Measurements from ENCODE around the gene MVB12B. TPM values are rescaled to one million over a fixed set of nuclear protein-coding genes. Genes with fewer than 3 reads are reported as not detected.

Gene MVB12B
- total RNA-seq, 1 experiment from 2014 or later = 5.8 TPM

- no peak overlapping the region for H3K27ac Mint-ChIP-seq
Measured at GRCh38 chr9:126515873-126516505, 189.4 kb downstream of the MVB12B start.

More at GRCh38 chr9:126515873-126516505, 189.4 kb downstream of the MVB12B start:
- no peak overlapping the region for H2BK20ac ChIP-seq (ENCODE audit: low read depth, low read length, poor library complexity, severe bottlenecking)
- H3K9me3 ChIP-seq (ENCODE audit: control insufficient read depth, low read depth, low read length) = no peaks in the 10 kb centered on the region
- no peak overlapping the region for H2BK5ac ChIP-seq (ENCODE audit: insufficient read length, low read length)
- no peak overlapping the region for H3K4me3 Mint-ChIP-seq
- no peak overlapping the region for H4K91ac ChIP-seq (ENCODE audit: insufficient read length, low read depth, low read length)
- H2BK15ac ChIP-seq (ENCODE audit: low read depth, low read length) = no peak overlapping the region
- no peak overlapping the region for H3K9ac ChIP-seq (ENCODE audit: extremely low read depth, insufficient read length, low read length)
- no peak overlapping the region for H3K4ac ChIP-seq (ENCODE audit: low read depth, low read length)
- H3K27me3 ChIP-seq (ENCODE audit: insufficient read depth, low read length) = no peaks in the 10 kb centered on the region; the same call in 1 of the 2 replicates
- H3K56ac ChIP-seq (ENCODE audit: insufficient read length, low read depth, low read length) = no peak overlapping the region
- no peak overlapping the region for H3K27ac ChIP-seq (ENCODE audit: insufficient read length, low read depth, low read length)
- no peak overlapping the region for H2BK120ac ChIP-seq (ENCODE audit: low read depth, low read length, poor library complexity, severe bottlenecking)
- H3K23ac ChIP-seq (ENCODE audit: insufficient read length, low read depth, low read length) = no peak overlapping the region
- no peak overlapping the region for H3K4me2 ChIP-seq (ENCODE audit: insufficient read depth, insufficient read length, low read length)
- H2AFZ ChIP-seq (ENCODE audit: low read length) = no peak overlapping the region
- H3K18ac ChIP-seq (ENCODE audit: insufficient read length, low read depth, low read length) = no peak overlapping the region
- H3K9me3 Mint-ChIP-seq = no peaks in the 10 kb centered on the region
- H3K27me3 Mint-ChIP-seq (ENCODE audit: low read depth) = peaks cover 48% of the 10 kb centered on the region
- no peak overlapping the region for H2BK12ac ChIP-seq (ENCODE audit: insufficient read length, low read depth, low read length)
- H3K23me2 ChIP-seq (ENCODE audit: insufficient read length, low read depth, low read length, poor library complexity, severe bottlenecking) = no peaks in the 10 kb centered on the region
- no peak for DNase-seq
- no peaks in the 10 kb centered on the region for H3K79me2 ChIP-seq (ENCODE audit: insufficient read depth, low read length)
- H2AK5ac ChIP-seq (ENCODE audit: insufficient read length, low read length) = no peak overlapping the region
- TF ChIP-seq, protein P1, sequence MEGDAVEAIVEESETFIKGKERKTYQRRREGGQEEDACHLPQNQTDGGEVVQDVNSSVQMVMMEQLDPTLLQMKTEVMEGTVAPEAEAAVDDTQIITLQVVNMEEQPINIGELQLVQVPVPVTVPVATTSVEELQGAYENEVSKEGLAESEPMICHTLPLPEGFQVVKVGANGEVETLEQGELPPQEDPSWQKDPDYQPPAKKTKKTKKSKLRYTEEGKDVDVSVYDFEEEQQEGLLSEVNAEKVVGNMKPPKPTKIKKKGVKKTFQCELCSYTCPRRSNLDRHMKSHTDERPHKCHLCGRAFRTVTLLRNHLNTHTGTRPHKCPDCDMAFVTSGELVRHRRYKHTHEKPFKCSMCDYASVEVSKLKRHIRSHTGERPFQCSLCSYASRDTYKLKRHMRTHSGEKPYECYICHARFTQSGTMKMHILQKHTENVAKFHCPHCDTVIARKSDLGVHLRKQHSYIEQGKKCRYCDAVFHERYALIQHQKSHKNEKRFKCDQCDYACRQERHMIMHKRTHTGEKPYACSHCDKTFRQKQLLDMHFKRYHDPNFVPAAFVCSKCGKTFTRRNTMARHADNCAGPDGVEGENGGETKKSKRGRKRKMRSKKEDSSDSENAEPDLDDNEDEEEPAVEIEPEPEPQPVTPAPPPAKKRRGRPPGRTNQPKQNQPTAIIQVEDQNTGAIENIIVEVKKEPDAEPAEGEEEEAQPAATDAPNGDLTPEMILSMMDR (conservative IDR thresholded peaks at IDR 0.05) = no peak
- no peak overlapping the region for H4K5ac ChIP-seq (ENCODE audit: insufficient read length, low read depth, low read length)
- H3T11ph ChIP-seq (ENCODE audit: low read length) = no peak overlapping the region
- WGBS (ENCODE audit: extremely low coverage, insufficient read length, low lambda C conversion rate) = no CpG with 5 or more reads among the region's 14 CpGs
- H3K36me3 Mint-ChIP-seq (ENCODE audit: insufficient read depth in 1 of 3, low read depth in 3 of 3) = no peaks in the 10 kb centered on the region
- no peak overlapping the region for H4K8ac ChIP-seq (replicated peaks; ENCODE audit: insufficient read length, low read depth, low read length)
- H3K4me1 ChIP-seq (ENCODE audit: insufficient read depth, low read length) = no peaks in the 10 kb centered on the region; the same call in 1 of the 2 replicates
- no peaks in the 10 kb centered on the region for H3K79me1 ChIP-seq (ENCODE audit: insufficient read depth, low read depth, low read length, poor library complexity, severe bottlenecking)
- H4K20me1 ChIP-seq (ENCODE audit: control insufficient read depth, insufficient read depth, insufficient read length) = no peaks in the 10 kb centered on the region
- no peak overlapping the region for H3K14ac ChIP-seq (ENCODE audit: insufficient read depth, low read length)
- peaks cover 25 to 41% of the 10 kb centered on the region in 2 experiments for H3K4me1 Mint-ChIP-seq
